KMS-11 (cell line): Measurements from ENCODE around the gene FFAR4.
"Not testable (repeated sequence)": the region's sequence is repeated elsewhere in the genome, so short reads cannot be mapped to it uniquely, and the experiment has no call there.

Experiments used
- H2AFZ ChIP-seq: fragments of 200-600 bp; sonication (generic); 2 replicates; pipeline ENCODE4 v1.6.1; 2016; ENCODE audit warnings: antibody characterized with exemption, mixed run types, low read depth
- H3K27ac ChIP-seq: fragments of 200-600 bp; sonication (generic); 2 replicates; pipeline ENCODE4 v1.6.1; 2016; ENCODE audit warnings: mild to moderate bottlenecking, mixed run types
- H3K27me3 ChIP-seq: fragments of 200-600 bp; sonication (generic); 2 replicates; pipeline ENCODE4 v1.6.1; 2017; ENCODE audit warnings: mild to moderate bottlenecking, low read depth, mixed run types, moderate library complexity; ENCODE audit not compliant: insufficient read depth
- H3K36me3 ChIP-seq: fragments of 200-600 bp; sonication (generic); 2 replicates; pipeline ENCODE4 v1.6.1; 2017; ENCODE audit warnings: mild to moderate bottlenecking, mixed run types; ENCODE audit not compliant: insufficient read depth
- H3K4me1 ChIP-seq: fragments of 200-600 bp; sonication (generic); 2 replicates; pipeline ENCODE4 v1.6.1; 2016; ENCODE audit warnings: mild to moderate bottlenecking, low read depth, mixed run types; ENCODE audit not compliant: poor library complexity, severe bottlenecking
- H3K4me2 ChIP-seq: fragments of 200-600 bp; sonication (generic); 2 replicates; pipeline ENCODE4 v1.7.0; 2016; ENCODE audit warnings: mild to moderate bottlenecking, mixed run types
- H3K4me3 ChIP-seq: fragments of 200-600 bp; sonication (generic); IDR thresholded peaks from 2 replicates; pipeline ENCODE4 v1.6.1; 2017; ENCODE audit warnings: low read depth, low read length, mixed read lengths; ENCODE audit not compliant: insufficient read depth
- H3K79me2 ChIP-seq: fragments of 200-600 bp; sonication (generic); 2 replicates; pipeline ENCODE4 v1.6.1; 2016; ENCODE audit warnings: low read depth, mixed run types; ENCODE audit not compliant: insufficient read depth
- H3K9ac ChIP-seq: fragments of 200-600 bp; sonication (generic); 2 replicates; pipeline ENCODE4 v1.6.1; 2016; ENCODE audit warnings: mild to moderate bottlenecking, mixed run types
- H4K20me1 ChIP-seq: fragments of 200-600 bp; sonication (generic); 2 replicates; pipeline ENCODE4 v1.6.1; 2016; ENCODE audit warnings: mild to moderate bottlenecking, mixed run types; ENCODE audit not compliant: insufficient read depth
- CTCF ChIP-seq: fragments of 200-600 bp; sonication (generic); conservative IDR thresholded peaks from 2 replicates; pipeline ENCODE4 v1.6.1; 2017; ENCODE audit warnings: low read depth, mild to moderate bottlenecking, antibody characterized with exemption, low read length, moderate library complexity, mixed read lengths

The FFAR4 gene

GRCh38 chr10:93566435-93567276 lies at the start of gene FFAR4:
TSS of gene FFAR4 (plus strand) at chr10:93566665. CDS start at chr10:93566721, 56 bp downstream.
- Histone ChIP-seq H3K27ac (no peak within 1 kb of the TSS), H3K9ac (no peak within 1 kb of the TSS), H3K4me1 (no peaks in the 10 kb centered on the region), H4K20me1 (no peaks in the 10 kb centered on the region), H3K27me3 (no peaks in the 10 kb centered on the region), H3K36me3 (no peaks in the 10 kb centered on the region), H3K4me2 (no peak within 1 kb of the TSS), H3K79me2 (no peaks in the 10 kb centered on the region), H3K4me3 (no peak within 1 kb of the TSS), H2AFZ (no peak within 1 kb of the TSS)
- TF ChIP-seq CTCF = no peak

GRCh38 chr10:93518531-93518930 lies 47.9 kb upstream of the FFAR4 start:
- no peaks in the 10 kb centered on the region for H3K79me2 ChIP-seq
- H3K9ac ChIP-seq = no peak overlapping the region
- H3K4me1 ChIP-seq = no peaks in the 10 kb centered on the region
- TF ChIP-seq CTCF = no peak
- no peaks in the 10 kb centered on the region for H4K20me1 ChIP-seq
- no peak overlapping the region for H3K4me3 ChIP-seq
- no peak overlapping the region for H3K4me2 ChIP-seq
- H3K27ac ChIP-seq = no peak overlapping the region
- no peaks in the 10 kb centered on the region for H3K27me3 ChIP-seq
- H2AFZ ChIP-seq = no peak overlapping the region
- peaks cover 13% of the 10 kb centered on the region; the same call in 1 of the 2 replicates for H3K36me3 ChIP-seq

- H4K20me1 ChIP-seq = no peaks in the 10 kb centered on the region
- no peak for TF ChIP-seq CTCF
These were observed 31.2 kb upstream of the FFAR4 start for GRCh38 chr10:93535293-93535692.

GRCh38 chr10:93540871-93541270 lies 25.6 kb upstream of the FFAR4 start:
- H4K20me1 ChIP-seq, H2AFZ ChIP-seq, H3K4me2 ChIP-seq, H3K27me3 ChIP-seq, H3K36me3 ChIP-seq, H3K4me1 ChIP-seq, H3K27ac ChIP-seq, H3K79me2 ChIP-seq, H3K4me3 ChIP-seq, H3K9ac ChIP-seq: not testable (repeated sequence)

More at GRCh38 chr10:93535293-93535692, 31.2 kb upstream of the FFAR4 start:
- Histone ChIP-seq H3K4me2 (no peak overlapping the region), H3K9ac (no peak overlapping the region), H3K79me2 (no peaks in the 10 kb centered on the region), H3K27ac (no peak overlapping the region), H3K27me3 (no peaks in the 10 kb centered on the region), H3K36me3 (no peaks in the 10 kb centered on the region), H3K4me1 (no peaks in the 10 kb centered on the region), H3K4me3 (no peak overlapping the region), H2AFZ (no peak overlapping the region)
